NCI-H1105 treated with DMSO at 0.1 percent for 48 hours (cell line): Measurements from ENCODE around the gene C20orf173.

Experiments
- DNase-seq: peaks from one replicate; lab custom pipeline; 2025; lab: John Stamatoyannopoulos, UW

Gene C20orf173

GRCh38 chr20:35506872-35507638 is 22.4 kb downstream of the C20orf173 start:
- DNase-seq = no peak

GRCh38 chr20:35506179-35506578 is 23.3 kb downstream of the C20orf173 start:
- no peak for DNase-seq

DNA sequence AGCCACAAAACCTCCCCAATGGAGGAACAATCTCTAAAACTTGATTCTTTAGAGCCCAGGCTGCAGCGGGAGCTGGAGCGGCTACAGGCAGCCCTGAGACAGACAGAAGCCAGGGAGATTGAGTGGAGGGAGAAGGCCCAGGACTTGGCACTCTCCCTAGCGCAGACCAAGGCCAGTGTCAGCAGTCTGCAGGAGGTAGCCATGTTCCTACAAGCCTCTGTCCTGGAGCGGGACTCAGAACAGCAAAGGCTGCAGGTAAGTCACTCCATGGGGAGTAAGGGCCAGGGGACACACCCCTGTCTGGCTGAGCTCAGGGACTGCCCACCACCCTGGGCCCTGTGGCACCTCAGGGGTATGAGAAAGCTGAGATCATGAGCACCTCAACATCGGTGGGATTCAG is 24.7 kb downstream of the C20orf173 start:
- DNase-seq = no peak

DNA sequence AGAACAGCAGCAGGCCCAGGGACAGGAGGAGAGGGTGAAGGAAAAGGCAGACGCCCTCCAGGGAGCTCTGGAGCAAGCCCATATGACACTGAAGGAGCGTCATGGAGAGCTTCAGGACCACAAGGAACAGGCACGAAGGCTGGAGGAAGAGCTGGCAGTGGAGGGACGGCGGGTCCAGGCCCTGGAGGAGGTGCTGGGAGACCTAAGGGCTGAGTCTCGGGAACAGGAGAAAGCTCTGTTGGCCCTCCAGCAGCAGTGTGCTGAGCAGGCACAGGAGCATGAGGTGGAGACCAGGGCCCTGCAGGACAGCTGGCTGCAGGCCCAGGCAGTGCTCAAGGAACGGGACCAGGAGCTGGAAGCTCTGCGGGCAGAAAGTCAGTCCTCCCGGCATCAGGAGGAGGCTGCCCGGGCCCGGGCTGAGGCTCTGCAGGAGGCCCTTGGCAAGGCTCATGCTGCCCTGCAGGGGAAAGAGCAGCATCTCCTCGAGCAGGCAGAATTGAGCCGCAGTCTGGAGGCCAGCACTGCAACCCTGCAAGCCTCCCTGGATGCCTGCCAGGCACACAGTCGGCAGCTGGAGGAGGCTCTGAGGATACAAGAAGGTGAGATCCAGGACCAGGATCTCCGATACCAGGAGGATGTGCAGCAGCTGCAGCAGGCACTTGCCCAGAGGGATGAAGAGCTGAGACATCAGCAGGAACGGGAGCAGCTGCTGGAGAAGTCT is 25.5 kb downstream of the C20orf173 start:
- no peak for DNase-seq

DNA sequence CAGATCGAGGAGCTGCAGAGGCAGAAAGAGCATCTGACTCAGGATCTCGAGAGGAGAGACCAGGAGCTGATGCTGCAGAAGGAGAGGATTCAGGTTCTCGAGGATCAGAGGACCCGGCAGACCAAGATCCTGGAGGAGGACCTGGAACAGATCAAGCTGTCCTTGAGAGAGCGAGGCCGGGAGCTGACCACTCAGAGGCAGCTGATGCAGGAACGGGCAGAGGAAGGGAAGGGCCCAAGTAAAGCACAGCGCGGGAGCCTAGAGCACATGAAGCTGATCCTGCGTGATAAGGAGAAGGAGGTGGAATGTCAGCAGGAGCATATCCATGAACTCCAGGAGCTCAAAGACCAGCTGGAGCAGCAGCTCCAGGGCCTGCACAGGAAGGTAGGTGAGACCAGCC is 26.2 kb downstream of the C20orf173 start:
- DNase-seq = no peak

DNA sequence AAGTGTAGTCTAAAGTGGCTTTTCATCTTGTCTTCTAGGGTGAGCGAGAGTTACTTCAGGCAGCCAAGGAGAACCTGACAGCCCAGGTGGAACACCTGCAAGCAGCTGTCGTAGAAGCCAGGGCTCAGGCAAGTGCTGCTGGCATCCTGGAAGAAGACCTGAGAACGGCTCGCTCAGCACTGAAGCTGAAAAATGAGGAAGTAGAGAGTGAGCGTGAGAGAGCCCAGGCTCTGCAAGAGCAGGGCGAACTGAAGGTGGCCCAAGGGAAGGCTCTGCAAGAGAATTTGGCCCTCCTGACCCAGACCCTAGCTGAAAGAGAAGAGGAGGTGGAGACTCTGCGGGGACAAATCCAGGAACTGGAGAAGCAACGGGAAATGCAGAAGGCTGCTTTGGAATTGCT is 27.1 kb downstream of the C20orf173 start:
- no peak for DNase-seq

DNA sequence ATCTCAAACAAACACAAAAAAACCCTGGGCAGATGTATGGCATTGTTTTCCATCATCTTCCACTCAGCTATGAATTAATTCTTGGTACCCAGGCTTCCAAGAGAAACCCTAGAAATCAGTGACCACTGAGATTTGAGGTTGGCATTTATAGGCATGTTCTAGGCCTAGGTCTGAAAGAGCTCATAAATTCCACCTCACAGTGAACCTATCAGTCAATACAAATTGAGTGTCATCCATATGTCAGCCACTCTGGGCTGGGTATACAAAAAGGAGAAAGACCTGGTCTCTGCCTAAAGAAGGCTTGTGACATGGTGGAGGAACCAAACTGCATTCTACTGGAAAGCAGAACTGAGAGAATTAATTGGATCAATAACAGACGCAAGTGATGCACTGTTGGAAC is 30.2 kb downstream of the C20orf173 start:
- DNase-seq = no peak

- DNase-seq = no peak
Observed at GRCh38 chr20:35497780-35498189, 31.7 kb downstream of the C20orf173 start.

GRCh38 chr20:35497320-35497719 is 32.1 kb downstream of the C20orf173 start:
- no peak for DNase-seq

- DNase-seq = no peak
Observed at GRCh38 chr20:35496481-35496880, 33.0 kb downstream of the C20orf173 start.

DNA sequence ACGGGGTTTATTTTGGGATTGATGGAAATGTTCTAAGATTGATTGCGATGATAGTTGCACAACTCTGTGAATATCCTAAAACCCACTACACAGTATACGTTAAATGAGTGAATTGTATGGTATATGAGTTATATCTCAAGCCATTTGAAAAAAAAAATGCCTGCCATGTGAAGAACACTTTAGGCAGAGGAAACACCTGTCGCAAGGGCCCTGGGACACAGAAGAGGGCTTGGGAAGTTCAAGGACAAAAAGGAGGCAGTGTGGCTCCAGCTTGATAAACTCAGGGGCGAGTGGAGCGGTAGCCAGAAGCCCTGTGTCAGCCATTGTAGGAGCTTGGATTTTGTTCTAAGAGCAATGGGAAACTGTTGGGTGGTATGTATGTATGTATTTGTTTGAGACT is 37.1 kb downstream of the C20orf173 start:
- DNase-seq = no peak

- DNase-seq = no peak
Observed at GRCh38 chr20:35491823-35492222, 37.6 kb downstream of the C20orf173 start.

- DNase-seq = no peak
Observed at GRCh38 chr20:35490736-35491181, 38.7 kb downstream of the C20orf173 start.

GRCh38 chr20:35489717-35490116 is 39.7 kb downstream of the C20orf173 start:
- DNase-seq = no peak

GRCh38 chr20:35487479-35487878 is 42.0 kb downstream of the C20orf173 start:
- no peak for DNase-seq

- DNase-seq = no peak
Observed at GRCh38 chr20:35479798-35480197, 49.7 kb downstream of the C20orf173 start.

GRCh38 chr20:35478804-35479472 is 50.5 kb downstream of the C20orf173 start:
- no peak for DNase-seq
